ENCODE measurements around the gene SCN5A. TPM values are rescaled to one million over a fixed set of nuclear protein-coding genes. Genes with fewer than 3 reads are reported as not detected.

Gene SCN5A
- polyA plus RNA-seq, 1 of the 3 experiments (the other 2 are of a cell fraction), result 0.18 TPM

GRCh38 chr3:38598791-38599190 lies 50.7 kb downstream of the SCN5A start (continued):
- TF ChIP-seq EP300 (IDR thresholded peaks at IDR 0.05; ENCODE audit: borderline replicate concordance in 1 of 2, low read depth in 1 of 2, low read length in 1 of 2) (no peak), EZH2phosphoT487 (IDR thresholded peaks at IDR 0.05; ENCODE audit: borderline replicate concordance, low read depth) (no peak)

GRCh38 chr3:38597502-38598060 lies 51.9 kb downstream of the SCN5A start:
- WGBS (ENCODE audit: low lambda C conversion rate), result 46% methylated on average over 11 of the region's 12 CpGs
- TF ChIP-seq, protein P1, sequence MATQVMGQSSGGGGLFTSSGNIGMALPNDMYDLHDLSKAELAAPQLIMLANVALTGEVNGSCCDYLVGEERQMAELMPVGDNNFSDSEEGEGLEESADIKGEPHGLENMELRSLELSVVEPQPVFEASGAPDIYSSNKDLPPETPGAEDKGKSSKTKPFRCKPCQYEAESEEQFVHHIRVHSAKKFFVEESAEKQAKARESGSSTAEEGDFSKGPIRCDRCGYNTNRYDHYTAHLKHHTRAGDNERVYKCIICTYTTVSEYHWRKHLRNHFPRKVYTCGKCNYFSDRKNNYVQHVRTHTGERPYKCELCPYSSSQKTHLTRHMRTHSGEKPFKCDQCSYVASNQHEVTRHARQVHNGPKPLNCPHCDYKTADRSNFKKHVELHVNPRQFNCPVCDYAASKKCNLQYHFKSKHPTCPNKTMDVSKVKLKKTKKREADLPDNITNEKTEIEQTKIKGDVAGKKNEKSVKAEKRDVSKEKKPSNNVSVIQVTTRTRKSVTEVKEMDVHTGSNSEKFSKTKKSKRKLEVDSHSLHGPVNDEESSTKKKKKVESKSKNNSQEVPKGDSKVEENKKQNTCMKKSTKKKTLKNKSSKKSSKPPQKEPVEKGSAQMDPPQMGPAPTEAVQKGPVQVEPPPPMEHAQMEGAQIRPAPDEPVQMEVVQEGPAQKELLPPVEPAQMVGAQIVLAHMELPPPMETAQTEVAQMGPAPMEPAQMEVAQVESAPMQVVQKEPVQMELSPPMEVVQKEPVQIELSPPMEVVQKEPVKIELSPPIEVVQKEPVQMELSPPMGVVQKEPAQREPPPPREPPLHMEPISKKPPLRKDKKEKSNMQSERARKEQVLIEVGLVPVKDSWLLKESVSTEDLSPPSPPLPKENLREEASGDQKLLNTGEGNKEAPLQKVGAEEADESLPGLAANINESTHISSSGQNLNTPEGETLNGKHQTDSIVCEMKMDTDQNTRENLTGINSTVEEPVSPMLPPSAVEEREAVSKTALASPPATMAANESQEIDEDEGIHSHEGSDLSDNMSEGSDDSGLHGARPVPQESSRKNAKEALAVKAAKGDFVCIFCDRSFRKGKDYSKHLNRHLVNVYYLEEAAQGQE (IDR thresholded peaks at IDR 0.05; ENCODE audit: low read depth, low read length), result no peak
- TF ChIP-seq NFIC (IDR thresholded peaks at IDR 0.05; ENCODE audit: borderline replicate concordance), result no peak
- TF ChIP-seq EZH2phosphoT487 (IDR thresholded peaks at IDR 0.05; ENCODE audit: borderline replicate concordance, low read depth), result no peak
- TF ChIP-seq SMC3 (IDR thresholded peaks at IDR 0.05; ENCODE audit: low read depth, low read length), result no peak
- TF ChIP-seq, protein P2, sequence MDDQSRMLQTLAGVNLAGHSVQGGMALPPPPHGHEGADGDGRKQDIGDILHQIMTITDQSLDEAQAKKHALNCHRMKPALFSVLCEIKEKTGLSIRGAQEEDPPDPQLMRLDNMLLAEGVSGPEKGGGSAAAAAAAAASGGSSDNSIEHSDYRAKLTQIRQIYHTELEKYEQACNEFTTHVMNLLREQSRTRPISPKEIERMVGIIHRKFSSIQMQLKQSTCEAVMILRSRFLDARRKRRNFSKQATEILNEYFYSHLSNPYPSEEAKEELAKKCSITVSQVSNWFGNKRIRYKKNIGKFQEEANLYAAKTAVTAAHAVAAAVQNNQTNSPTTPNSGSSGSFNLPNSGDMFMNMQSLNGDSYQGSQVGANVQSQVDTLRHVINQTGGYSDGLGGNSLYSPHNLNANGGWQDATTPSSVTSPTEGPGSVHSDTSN (IDR thresholded peaks at IDR 0.05), result no peak
- TF ChIP-seq GATA2 (CRISPR knock-in tag; IDR thresholded peaks at IDR 0.05), result no peak
- no peak for TF ChIP-seq TEAD4 (IDR thresholded peaks at IDR 0.05; ENCODE audit: borderline replicate concordance, insufficient read depth)
- TF ChIP-seq MXI1 (IDR thresholded peaks at IDR 0.05; ENCODE audit: low read depth, low read length), result no peak
- TF ChIP-seq, protein P3, sequence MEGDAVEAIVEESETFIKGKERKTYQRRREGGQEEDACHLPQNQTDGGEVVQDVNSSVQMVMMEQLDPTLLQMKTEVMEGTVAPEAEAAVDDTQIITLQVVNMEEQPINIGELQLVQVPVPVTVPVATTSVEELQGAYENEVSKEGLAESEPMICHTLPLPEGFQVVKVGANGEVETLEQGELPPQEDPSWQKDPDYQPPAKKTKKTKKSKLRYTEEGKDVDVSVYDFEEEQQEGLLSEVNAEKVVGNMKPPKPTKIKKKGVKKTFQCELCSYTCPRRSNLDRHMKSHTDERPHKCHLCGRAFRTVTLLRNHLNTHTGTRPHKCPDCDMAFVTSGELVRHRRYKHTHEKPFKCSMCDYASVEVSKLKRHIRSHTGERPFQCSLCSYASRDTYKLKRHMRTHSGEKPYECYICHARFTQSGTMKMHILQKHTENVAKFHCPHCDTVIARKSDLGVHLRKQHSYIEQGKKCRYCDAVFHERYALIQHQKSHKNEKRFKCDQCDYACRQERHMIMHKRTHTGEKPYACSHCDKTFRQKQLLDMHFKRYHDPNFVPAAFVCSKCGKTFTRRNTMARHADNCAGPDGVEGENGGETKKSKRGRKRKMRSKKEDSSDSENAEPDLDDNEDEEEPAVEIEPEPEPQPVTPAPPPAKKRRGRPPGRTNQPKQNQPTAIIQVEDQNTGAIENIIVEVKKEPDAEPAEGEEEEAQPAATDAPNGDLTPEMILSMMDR (IDR thresholded peaks at IDR 0.05), result no peak
- TF ChIP-seq ELF1 (IDR thresholded peaks at IDR 0.05), result no peak

More at GRCh38 chr3:38597502-38598060, 51.9 kb downstream of the SCN5A start:
- no peak for DNase-seq
- Histone ChIP-seq H3K9me3 (no peaks in the 10 kb centered on the region; the same call in 1 of the 2 replicates), H3K79me2 (ENCODE audit: insufficient read depth) (no peaks in the 10 kb centered on the region), H3K9ac (no peak overlapping the region), H3K9me2 (no peaks in the 10 kb centered on the region), H4K20me1 (ENCODE audit: insufficient read depth) (no peaks in the 10 kb centered on the region), H3K36me3 (replicated peaks in 1 of 2; ENCODE audit: control insufficient read depth in 1 of 2, insufficient read depth in 2 of 2, low read length in 1 of 2) (no peaks in the 10 kb centered on the region), H2AFZ (ENCODE audit: low read depth) (no peak overlapping the region), H3K4me2 (no peak overlapping the region), H3F3A (replicated peaks; ENCODE audit: insufficient read depth) (no peaks in the 10 kb centered on the region), H3K4me3 (ENCODE audit: low read depth in 2 of 2, low read length in 1 of 2) (no peak overlapping the region), H3K27me3 (ENCODE audit: insufficient read depth) (no peaks in the 10 kb centered on the region), H3K4me1 (ENCODE audit: control insufficient read depth in 1 of 2, insufficient read depth in 2 of 2, low read depth in 1 of 2, low read length in 1 of 2) (peaks cover 0 to 12% of the 10 kb centered on the region in 2 experiments; a peak in 1 of 4 replicates), H3K27ac (ENCODE audit: low read depth in 2 of 2, low read length in 1 of 2) (no peak overlapping the region)
- POLR2A ChIA-PET, result no interaction called here
- CTCF ChIA-PET, result interaction anchor here (0.8 kb wide), 1 partner anchor 241 kb away, joined by 3 read pairs; no protein-coding TSS in a partner anchor

Data from SK-N-SH (cell line).